DMS53 treated with DMSO at 0.1 percent for 48 hours (cell line): ENCODE data around the gene IL1B.

Experiments used
- DNase-seq: peaks from one replicate; lab custom pipeline; 2025; ENCODE audit not compliant: unreplicated experiment; lab: John Stamatoyannopoulos, UW

Gene IL1B

GRCh38 chr2:112829961-112830681 is 6.5 kb downstream of the IL1B start:
- DNase-seq = no peak

- DNase-seq = no peak
Observed at GRCh38 chr2:112829101-112829960, 7.2 kb downstream of the IL1B start.

- DNase-seq = no peak
Observed at GRCh38 chr2:112828251-112828691, 8.3 kb downstream of the IL1B start.

- DNase-seq = no peak
Observed at GRCh38 chr2:112827604-112828185, 8.9 kb downstream of the IL1B start.

- no peak for DNase-seq
Observed at GRCh38 chr2:112827009-112827408, 9.6 kb downstream of the IL1B start.

GRCh38 chr2:112825706-112826105 is 10.9 kb downstream of the IL1B start:
- DNase-seq = no peak

- DNase-seq = no peak
Observed at GRCh38 chr2:112824694-112825085, 11.9 kb downstream of the IL1B start.

GRCh38 chr2:112821682-112822081 is 14.9 kb downstream of the IL1B start:
- no peak for DNase-seq

- no peak for DNase-seq
Observed at GRCh38 chr2:112821142-112821541, 15.4 kb downstream of the IL1B start.

- no peak for DNase-seq
Observed at GRCh38 chr2:112820343-112820742, 16.2 kb downstream of the IL1B start.

- no peak for DNase-seq
Observed at GRCh38 chr2:112819081-112819480, 17.5 kb downstream of the IL1B start.

- no peak for DNase-seq
Observed at GRCh38 chr2:112818094-112818902, 18.3 kb downstream of the IL1B start.

GRCh38 chr2:112817082-112817689 is 19.4 kb downstream of the IL1B start:
- DNase-seq = no peak

GRCh38 chr2:112814278-112814677 is 22.3 kb downstream of the IL1B start:
- no peak for DNase-seq

- no peak for DNase-seq
Observed at GRCh38 chr2:112813280-112813966, 23.2 kb downstream of the IL1B start.

- DNase-seq = no peak
Observed at GRCh38 chr2:112812318-112813267, 24.0 kb downstream of the IL1B start.

- DNase-seq = no peak
Observed at GRCh38 chr2:112811841-112812306, 24.7 kb downstream of the IL1B start.

GRCh38 chr2:112811276-112811831 is 25.2 kb downstream of the IL1B start:
- DNase-seq = no peak
